Renal cortical epithelial cell (primary cell): ENCODE results near the gene SYNDIG1. TPM values are rescaled to one million over a fixed set of nuclear protein-coding genes. Genes with fewer than 3 reads are reported as not detected.

Experiments used
- DNase-seq: peaks from one replicate; pipeline ENCODE4 v3.0.0-alpha.2; 2011; ENCODE audit warnings: low read depth
- total RNA-seq: library from RNA; depleted of rRNA; stranded (reverse); fragments of >200 nt; gene quantifications from 2 replicates; pipeline ENCODE4 v1.2.3, GENCODE V29; 2014

The SYNDIG1 gene
- 0.05 TPM in 1 of 2 replicates, not detected in the other for total RNA-seq

GRCh38 chr20:24469116-24469893 is at the start of gene SYNDIG1:
TSS of gene SYNDIG1 (plus strand) at chr20:24469629. CDS start at chr20:24543098, 73,469 bp downstream.
- no peak for DNase-seq

DNA sequence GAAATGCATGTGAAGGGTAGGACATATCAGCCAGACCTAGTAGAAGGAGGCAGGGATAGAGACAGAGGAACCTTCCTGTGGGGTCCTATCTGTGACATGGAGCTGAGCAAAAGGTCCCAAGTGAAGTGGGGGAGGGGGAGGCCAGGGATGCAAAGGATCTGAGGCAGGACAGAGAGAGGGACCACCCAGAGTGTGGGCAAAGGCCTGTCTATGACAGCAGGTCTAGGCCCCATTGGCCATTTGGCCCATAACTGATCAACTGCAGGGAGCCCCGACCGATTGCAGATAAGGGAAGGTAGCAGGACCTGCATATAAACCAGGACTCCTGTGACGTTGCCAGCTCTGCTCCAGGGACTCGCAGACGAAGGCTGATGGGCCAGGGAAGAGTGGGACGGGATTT is 49.6 kb upstream of the SYNDIG1 start:
- no peak for DNase-seq

DNA sequence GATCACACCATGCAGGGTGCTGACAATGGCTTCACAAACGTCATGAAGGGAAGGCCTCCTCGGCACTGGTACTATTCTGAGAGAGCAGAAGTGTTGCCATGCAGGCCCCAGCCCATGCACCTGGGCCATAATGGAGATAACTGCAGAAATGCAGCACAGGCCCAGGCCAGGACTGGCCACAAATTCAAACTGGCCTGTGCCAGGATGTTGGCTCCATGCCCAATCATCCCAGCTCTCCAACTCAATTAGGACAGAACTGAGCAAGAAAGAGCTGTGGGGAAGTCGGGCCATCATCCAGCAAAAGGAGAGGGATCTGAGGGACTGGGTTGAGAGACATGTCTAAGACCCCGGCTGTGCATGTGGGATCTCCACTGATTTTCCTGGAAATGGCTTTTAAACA is 48.9 kb upstream of the SYNDIG1 start:
- no peak for DNase-seq

DNA sequence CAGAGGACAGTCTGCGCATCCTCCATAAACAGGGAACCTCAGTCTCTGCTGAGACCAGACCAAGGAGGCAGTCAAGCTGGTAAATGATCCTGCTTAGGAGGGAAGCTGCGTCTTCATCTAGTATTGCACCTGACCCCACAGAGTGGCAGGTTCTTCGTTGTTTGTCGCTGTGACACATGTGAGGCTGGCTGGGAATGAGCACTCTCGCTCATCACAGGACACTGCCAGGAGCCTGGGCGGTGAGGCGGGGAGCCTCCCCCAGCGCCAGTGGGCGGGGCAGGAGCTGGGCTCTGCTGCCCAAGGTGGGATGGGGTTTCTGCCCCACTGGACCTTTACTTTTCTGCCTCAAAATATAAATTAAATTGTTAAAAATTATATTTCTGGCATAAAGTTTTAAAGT is 48.4 kb upstream of the SYNDIG1 start:
- DNase-seq = no peak

- no peak for DNase-seq
These were observed 47.2 kb upstream of the SYNDIG1 start for GRCh38 chr20:24422091-24422760.

- DNase-seq = no peak
These were observed 45.8 kb upstream of the SYNDIG1 start for GRCh38 chr20:24423390-24424313.

DNA sequence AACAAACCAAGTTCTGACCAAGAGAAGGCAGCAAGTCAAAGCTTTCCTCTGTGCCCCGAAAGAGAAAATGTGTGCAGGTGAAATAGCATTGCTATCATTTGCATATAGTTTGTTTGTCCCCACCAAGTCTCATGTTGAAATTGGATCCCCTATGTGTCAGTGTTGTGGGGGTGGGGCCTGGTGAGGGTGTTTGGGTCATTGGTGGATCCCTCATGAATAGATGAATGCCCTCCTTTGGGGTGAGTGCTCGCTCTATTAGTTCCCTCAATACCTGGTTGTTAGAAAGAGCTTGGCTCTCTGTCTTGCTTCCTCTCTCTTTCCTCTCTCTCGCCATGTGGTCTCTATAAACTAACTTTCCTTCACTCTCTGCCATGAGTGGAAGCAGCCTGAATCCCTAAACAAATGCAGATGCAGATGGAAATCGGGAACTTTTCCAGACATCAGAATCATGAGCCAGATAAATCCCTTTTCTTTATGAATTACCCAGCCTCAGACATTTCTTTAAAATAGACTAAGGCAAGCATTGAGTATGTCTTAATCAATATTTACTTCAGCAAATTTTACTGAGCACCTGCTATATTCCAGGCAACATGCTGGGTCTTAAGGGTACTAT is 43.8 kb upstream of the SYNDIG1 start:
- no peak for DNase-seq

GRCh38 chr20:24431279-24432045 is 38.0 kb upstream of the SYNDIG1 start:
- no peak for DNase-seq

DNA sequence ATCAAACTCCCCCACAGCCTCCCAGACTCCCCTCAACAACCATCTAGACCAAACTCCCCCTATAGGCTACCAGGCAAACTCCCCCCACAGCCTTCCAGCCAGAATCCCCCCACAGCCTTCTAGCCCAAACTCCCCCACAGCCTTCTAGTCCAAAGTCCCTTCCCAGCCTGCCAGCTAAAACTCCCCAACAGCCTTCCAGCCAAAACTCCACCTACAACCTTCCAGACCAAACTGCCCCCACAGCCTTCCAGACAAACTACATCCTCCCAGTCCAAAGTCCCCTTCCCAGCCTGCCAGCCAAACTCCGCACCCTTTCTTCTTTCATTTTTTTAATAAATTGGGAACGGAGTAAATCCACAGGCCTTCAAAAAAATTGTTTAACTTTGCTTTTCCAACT is 37.4 kb upstream of the SYNDIG1 start:
- DNase-seq = no peak

DNA sequence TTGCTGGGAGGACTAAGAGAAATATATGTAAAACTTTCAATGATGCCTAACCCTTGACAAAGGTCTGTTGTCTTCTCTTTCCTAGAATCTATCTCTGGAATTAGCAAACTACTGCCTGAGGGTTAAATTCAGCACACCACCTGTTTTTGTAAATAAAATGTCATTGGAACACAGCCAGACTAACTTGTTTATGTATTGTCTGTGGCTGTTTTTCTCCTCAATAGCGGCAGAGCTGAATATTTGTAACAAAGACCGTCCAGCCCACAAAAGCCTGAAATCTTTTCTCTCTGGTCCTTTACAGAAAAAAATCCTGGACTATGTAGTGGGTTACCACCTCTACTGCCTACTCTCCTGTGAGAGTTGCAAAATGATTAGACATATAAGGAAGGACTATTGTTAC is 33.3 kb upstream of the SYNDIG1 start:
- no peak for DNase-seq

GRCh38 chr20:24437196-24438082 is 32.0 kb upstream of the SYNDIG1 start:
- no peak for DNase-seq

DNA sequence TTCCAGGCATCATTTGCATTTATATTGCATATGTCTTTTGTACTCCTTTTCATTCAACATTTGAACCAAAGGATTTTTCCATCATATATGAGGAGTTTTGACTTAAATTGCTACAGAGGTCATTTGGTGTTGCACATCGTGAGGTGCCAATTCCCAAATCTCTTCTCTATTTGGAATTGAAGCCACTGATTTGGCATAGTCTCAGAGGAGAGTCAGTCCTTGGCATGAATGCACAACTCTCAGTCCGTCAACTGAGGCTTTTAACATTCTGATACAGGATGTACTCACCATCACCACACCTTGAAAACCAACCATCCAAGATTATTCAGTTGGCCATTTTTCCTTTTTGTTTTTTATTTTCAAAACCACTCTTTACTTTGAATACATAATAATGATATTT is 31.1 kb upstream of the SYNDIG1 start:
- no peak for DNase-seq

GRCh38 chr20:24439737-24440387 is 29.6 kb upstream of the SYNDIG1 start:
- no peak for DNase-seq

DNA sequence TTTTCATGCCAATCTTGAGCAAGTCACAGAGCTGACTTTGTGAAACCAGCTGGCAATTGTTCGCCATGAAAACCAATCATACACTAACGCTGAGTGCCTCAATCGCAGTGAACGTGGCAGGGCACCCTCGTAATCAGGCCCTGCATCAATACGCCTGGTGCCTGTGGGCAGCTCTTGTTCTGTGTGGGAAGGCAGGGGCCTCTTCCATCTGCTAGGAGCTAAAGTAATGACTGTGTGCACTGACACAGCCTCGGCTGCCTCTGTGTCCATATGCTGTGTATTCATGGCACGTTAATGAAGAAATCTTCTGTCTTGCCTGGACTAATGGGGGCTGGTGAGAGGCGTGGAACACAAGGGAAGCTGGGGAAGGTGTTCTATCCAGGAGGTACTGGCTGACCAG is 27.8 kb upstream of the SYNDIG1 start:
- DNase-seq = no peak

DNA sequence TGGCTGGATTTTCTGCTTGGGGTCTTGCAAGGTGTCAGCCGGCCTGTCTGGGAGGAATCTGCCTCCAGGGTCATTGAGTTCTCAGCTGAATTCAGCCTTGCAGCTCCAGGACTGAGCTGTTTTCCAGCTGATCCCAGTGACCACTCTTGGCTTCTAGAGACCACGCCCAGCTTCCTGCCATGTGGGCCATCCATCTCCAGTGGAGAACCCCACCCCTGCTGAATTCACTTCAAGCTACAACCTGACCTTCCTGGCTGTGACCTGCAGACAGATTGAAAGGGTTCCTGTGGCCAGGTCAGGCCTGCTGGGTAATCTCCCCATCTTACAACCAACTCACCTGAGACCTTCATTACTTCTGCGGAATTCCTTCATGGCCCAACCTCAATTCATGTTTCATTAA is 26.5 kb upstream of the SYNDIG1 start:
- no peak for DNase-seq

DNA sequence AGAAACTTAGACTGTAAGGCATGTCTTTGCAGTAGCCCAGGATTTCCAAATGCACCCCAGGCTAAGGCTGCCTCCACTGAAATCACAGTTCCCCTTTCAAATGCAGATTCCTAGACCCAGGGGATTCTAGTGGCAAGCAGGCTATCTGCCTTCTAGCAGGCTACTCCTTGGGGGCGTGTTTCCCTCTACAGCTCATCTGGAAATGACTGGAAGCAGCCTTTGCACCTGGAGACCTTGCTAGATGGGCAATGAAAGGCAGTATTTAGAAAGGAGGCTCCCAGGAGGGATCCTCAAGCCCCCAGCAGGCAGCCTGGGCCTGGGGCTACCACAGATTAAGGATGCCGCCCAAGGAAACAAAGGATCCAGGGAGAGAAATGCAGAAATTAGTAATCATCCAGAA is 26.0 kb upstream of the SYNDIG1 start:
- no peak for DNase-seq

GRCh38 chr20:24444526-24445190 is 24.8 kb upstream of the SYNDIG1 start:
- DNase-seq = no peak

GRCh38 chr20:24445510-24446170 is 23.8 kb upstream of the SYNDIG1 start:
- no peak for DNase-seq
